Endothelial cell of umbilical vein (primary cell): ENCODE results near the gene MDFI. TPM values are rescaled to one million over a fixed set of nuclear protein-coding genes. Genes with fewer than 3 reads are reported as not detected.

Source experiments
- BruUV-seq: library from RNA; stranded (reverse); fragments of 400-500 nt; replicated peaks from 2 replicates; lab custom pipeline; 2021; lab: Mats Ljungman, UMichigan
- CTCF ChIA-PET: fragments of 300-600, 350-600 bp; sonication (Branson Sonifier 250); formaldehyde crosslinking; loops from one replicate; lab custom pipeline; 2021; ENCODE audit warnings: antibody characterized with exemption, inconsistent platforms; lab: Charles Lee
- POLR2A ChIA-PET: fragments of 300-600, 350-600 bp; sonication (Branson Sonifier 250); formaldehyde crosslinking; loops from one replicate; lab custom pipeline; 2021; ENCODE audit warnings: antibody characterized with exemption, inconsistent platforms; lab: Charles Lee
- DNase-seq: peaks from one replicate; pipeline ENCODE4 v3.0.0-alpha.2; 2011; ENCODE audit warnings: low read depth, low spot score
- FAIRE-seq: peaks from 2 replicates; lab custom pipeline; 2011; peaks lifted over from hg19 to GRCh38; lab: Jason Lieb, UNC
- H2AFZ ChIP-seq: 2 replicates; pipeline ENCODE4 v1.6.0; 2012; ENCODE audit warnings: low read depth, low read length, control low read depth, inconsistent platforms
- H3K27ac ChIP-seq: 2 replicates; pipeline ENCODE4 v1.5.1; 2011; ENCODE audit warnings: low read depth, mild to moderate bottlenecking, control low read depth, low read length, moderate library complexity; ENCODE audit not compliant: insufficient read depth
- H3K27me3 ChIP-seq, 2 experiments: 2 replicates each; pipeline versions ENCODE4 v1.6.0 to v1.6.1; 2011; ENCODE audit warnings: low read length in 2 of 2, mixed read lengths in 1 of 2; ENCODE audit not compliant: control insufficient read depth in 2 of 2, insufficient read depth in 2 of 2
- H3K36me3 ChIP-seq, 2 experiments: 2 replicates in 1 of 2; 3 replicates in 1 of 2; pipeline ENCODE4 v1.5.1; 2011; ENCODE audit warnings: low read length in 2 of 2, mild to moderate bottlenecking in 1 of 2, moderate library complexity in 1 of 2; ENCODE audit not compliant: control insufficient read depth in 2 of 2, insufficient read depth in 2 of 2; ENCODE audit errors: extremely low read depth in 1 of 2
- H3K4me1 ChIP-seq: 3 replicates; pipeline ENCODE4 v1.5.1; 2011; ENCODE audit warnings: mild to moderate bottlenecking, low read length; ENCODE audit not compliant: control insufficient read depth, insufficient read depth; ENCODE audit errors: extremely low read depth
- H3K4me2 ChIP-seq: 2 replicates; pipeline ENCODE4 v1.6.1; 2011; ENCODE audit warnings: low read length, control low read depth, mixed read lengths; ENCODE audit not compliant: insufficient read depth
- H3K4me3 ChIP-seq, 3 experiments: fragments of 200-600 bp in 1 of 3; sonication (generic), shearing (Covaris generic) in 1 of 3; replicated peaks in 1 of 3; 2 replicates each; pipeline ENCODE4 v1.5.1; 2011 to 2016; ENCODE audit warnings: control low read depth in 3 of 3, low read length in 3 of 3, mild to moderate bottlenecking in 2 of 3, inconsistent platforms in 1 of 3, low read depth in 1 of 3, moderate library complexity in 1 of 3; ENCODE audit not compliant: insufficient read depth in 1 of 3
- H3K79me2 ChIP-seq: 2 replicates; pipeline ENCODE4 v1.6.0; 2012; ENCODE audit warnings: low read length, inconsistent platforms; ENCODE audit not compliant: control insufficient read depth, insufficient read depth
- H3K9ac ChIP-seq: replicated peaks from 2 replicates; pipeline ENCODE3; 2011; ENCODE audit warnings: low read length, control low read depth; ENCODE audit not compliant: insufficient read depth; ENCODE audit errors: extremely low read depth
- H3K9me1 ChIP-seq: replicated peaks from 3 replicates; pipeline ENCODE4 v1.6.0; 2011; ENCODE audit warnings: mild to moderate bottlenecking, low read length; ENCODE audit not compliant: control insufficient read depth, insufficient read depth; ENCODE audit errors: extremely low read depth
- H3K9me3 ChIP-seq: replicated peaks from 2 replicates; pipeline ENCODE4 v1.5.1; 2012; ENCODE audit warnings: low read length, inconsistent platforms; ENCODE audit not compliant: control insufficient read depth, insufficient read depth
- H4K20me1 ChIP-seq: replicated peaks from 2 replicates; pipeline ENCODE3; 2011; ENCODE audit warnings: mild to moderate bottlenecking, low read length; ENCODE audit not compliant: control insufficient read depth, insufficient read depth; ENCODE audit errors: extremely low read depth
- CTCF ChIP-seq, 2 donors: IDR thresholded peaks; 1 replicate in 1 of 2; 2 replicates in 1 of 2; pipeline ENCODE4 v1.5.1; 2011; ENCODE audit warnings: low read length in 2 of 2, mild to moderate bottlenecking in 2 of 2, moderate library complexity in 2 of 2, control low read depth in 1 of 2, inconsistent platforms in 1 of 2, low read depth in 1 of 2; ENCODE audit not compliant: insufficient read depth in 1 of 2; ENCODE audit errors: extremely low read depth in 1 of 2
- EZH2 ChIP-seq: IDR thresholded peaks from 2 replicates; pipeline ENCODE4 v1.6.1; 2012; ENCODE audit warnings: borderline replicate concordance, low read depth, mild to moderate bottlenecking, moderate library complexity, low read length, inconsistent platforms; ENCODE audit not compliant: severe bottlenecking
- FOS ChIP-seq: IDR thresholded peaks from 2 replicates; pipeline ENCODE4 v1.6.1; 2011; ENCODE audit warnings: mild to moderate bottlenecking, low read length, moderate library complexity, borderline replicate concordance; ENCODE audit not compliant: insufficient read depth
- GATA2 ChIP-seq: IDR thresholded peaks from 2 replicates; pipeline ENCODE4 v1.7.0; 2011; ENCODE audit warnings: low read depth, mild to moderate bottlenecking, moderate library complexity, mixed read lengths, low read length; ENCODE audit not compliant: insufficient read length, insufficient read depth
- JUN ChIP-seq: IDR thresholded peaks from 2 replicates; pipeline ENCODE4 v1.6.1; 2011; ENCODE audit warnings: borderline replicate concordance, low read depth; ENCODE audit not compliant: insufficient read length, insufficient read depth
- MAX ChIP-seq: IDR thresholded peaks from 2 replicates; pipeline ENCODE4 v1.6.1; 2011; ENCODE audit not compliant: insufficient read depth, insufficient read length
- MYC ChIP-seq: IDR thresholded peaks from one replicate; pipeline ENCODE4 v1.6.1; 2011; ENCODE audit warnings: mild to moderate bottlenecking, low read depth, low read length
- POLR2A ChIP-seq: IDR thresholded peaks from 2 replicates; pipeline ENCODE4 v1.6.1; 2012; ENCODE audit warnings: low read depth, mild to moderate bottlenecking, control low read depth, low read length
- POLR2AphosphoS5 ChIP-seq: IDR thresholded peaks from 2 replicates; pipeline ENCODE4 v1.6.1; 2012; ENCODE audit warnings: low read depth, mild to moderate bottlenecking, control low read depth, low read length, moderate library complexity; ENCODE audit not compliant: insufficient read depth
- dilution Hi-C: fragments of 300-500 bp; cut with MboI; formaldehyde crosslinking; loops from one replicate; pipeline ENCODE4 v1.15.0; 2019; ENCODE audit warnings: low sequenced_read_pairs; ENCODE audit not compliant: extremely low pct_ligation_motif_present
- intact Hi-C: fragments of 100-400 bp; cut with micrococcal nuclease; formaldehyde crosslinking; loops from one replicate; pipeline ENCODE4 v1.10.0; 2022
- polyA plus RNA-seq, 4 experiments: library from polyadenylated mRNA; depleted of rRNA in 3 of 4; stranded (reverse) in 3 of 4; unstranded in 1 of 4; fragments of >200 nt; gene quantifications; 2 replicates each; pipeline versions ENCODE4 v1.2.1 to v1.2.3, GENCODE V29; 2011 to 2012; ENCODE audit warnings: missing spikeins in 1 of 4
- total RNA-seq: library from RNA; stranded (reverse); gene quantifications from 2 replicates; pipeline ENCODE4 v1.2.3, GENCODE V29; 2021

The MDFI gene
- total and polyA plus RNA-seq, 2 donors (not counting 3 experiments of a cell fraction or from before 2014, with no cell fraction given), result 32.4 to 74.1 TPM

- no peak for FAIRE-seq
- no TSS peak for BruUV-seq
- no peaks in the 10 kb centered on the region for H3K79me2 ChIP-seq
- H3K36me3 ChIP-seq, result no peaks in the 10 kb centered on the region
- H3K27ac ChIP-seq, result no peak overlapping the region
- POLR2A ChIA-PET, result interaction anchor here (0.7 to 1.0 kb wide), 2 partner anchors 80 to 237 kb away, joined by 4 read pairs; no protein-coding TSS in a partner anchor
- H2AFZ ChIP-seq, result peak overlapping the region; percentile 95
- TF ChIP-seq FOS (no peak), GATA2 (no peak), EZH2 (no peak), POLR2A (no peak), CTCF (IDR thresholded peaks at IDR 0.05; ENCODE audit: extremely low read depth in 1 of 2, insufficient read depth in 1 of 2, low read depth in 1 of 2, low read length in 2 of 2) (no peak), MYC (no peak), JUN (no peak), POLR2AphosphoS5 (no peak), MAX (no peak)
- H4K20me1 ChIP-seq, result no peaks in the 10 kb centered on the region
- no peak for DNase-seq
- intact Hi-C loops (loop anchor here (1.0 to 2.0 kb wide), 7 partner anchors 26 to 313 kb away; no protein-coding TSS in a partner anchor), dilution Hi-C loops (no loop called here)
- peak overlapping the region; percentile 54 for H3K9ac ChIP-seq
- H3K9me3 ChIP-seq, result no peaks in the 10 kb centered on the region
- H3K4me3 ChIP-seq, result peak overlapping the region in 1 of 3 experiments; percentile 35
- peak overlapping the region; percentile 64 for H3K4me2 ChIP-seq
- no peaks in the 10 kb centered on the region for H3K9me1 ChIP-seq
- peaks cover 8% of the 10 kb centered on the region for H3K4me1 ChIP-seq
- H3K27me3 ChIP-seq, result no peaks in the 10 kb centered on the region
- CTCF ChIA-PET, result interaction anchor here (0.6 to 5.0 kb wide), 55 partner anchors 8 to 376 kb away, joined by 3 to 226 read pairs (median 5); partner anchors contain the start of gene TOMM6
Measured at GRCh38 chr6:41682497-41683272, 44.4 kb downstream of the MDFI start.
